HL-60 (cell line): ENCODE results near the gene COL24A1.

Source experiments
- CTCF ChIP-seq: IDR thresholded peaks from one replicate; pipeline ENCODE4 v1.5.1; 2011; ENCODE audit warnings: low read length, control low read depth, inconsistent platforms; ENCODE audit not compliant: insufficient read depth
- GABPA ChIP-seq: IDR thresholded peaks from 2 replicates; pipeline ENCODE4 v1.6.1; 2012; ENCODE audit warnings: low read depth
- POLR2AphosphoS5 ChIP-seq: IDR thresholded peaks from 2 replicates; pipeline ENCODE4 v1.6.1; 2012; ENCODE audit warnings: low read depth
- REST ChIP-seq: IDR thresholded peaks from 2 replicates; pipeline ENCODE4 v1.6.1; 2012; ENCODE audit warnings: low read depth; ENCODE audit not compliant: insufficient replicate concordance

DNA sequence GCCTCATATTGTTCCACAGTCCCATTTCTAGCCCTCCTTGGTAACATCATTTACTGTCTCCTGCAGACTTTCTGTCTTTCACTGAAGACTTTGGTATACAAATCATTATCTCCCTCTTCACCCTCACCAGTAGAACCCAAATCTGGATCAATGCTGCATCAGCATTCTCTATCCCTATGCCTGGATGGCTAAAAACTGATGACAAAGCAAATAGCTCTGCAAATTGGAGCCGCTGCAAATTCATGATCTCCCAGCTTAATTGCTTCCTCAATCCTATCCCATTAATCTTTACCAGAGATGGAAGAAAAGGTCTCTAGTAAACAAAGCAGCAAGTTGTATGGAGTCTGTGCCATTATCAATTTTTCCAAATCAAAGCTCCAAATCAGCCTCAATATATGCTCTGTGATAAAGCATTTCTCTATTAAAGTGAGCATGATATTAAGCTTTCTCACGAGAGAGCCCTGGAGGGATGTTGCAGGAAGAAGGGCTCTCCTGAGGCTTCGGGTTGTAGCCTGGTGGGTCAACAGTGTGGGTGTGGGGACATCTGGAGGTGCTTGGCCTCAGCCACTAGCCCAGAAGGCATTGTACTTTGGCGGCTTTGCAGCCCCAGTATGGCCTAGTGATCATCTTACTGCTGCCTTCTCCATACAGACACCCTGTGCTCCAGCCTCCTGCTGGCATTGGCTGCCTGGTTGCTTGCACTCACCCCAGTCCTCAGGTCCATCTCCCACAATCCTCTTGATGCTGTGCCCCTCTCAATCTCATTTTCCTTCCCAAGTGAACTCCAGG is 46.2 kb upstream of the COL24A1 start:
- no peak for TF ChIP-seq REST
- no peak for TF ChIP-seq CTCF
- TF ChIP-seq GABPA, result no peak
- no peak for TF ChIP-seq POLR2AphosphoS5
